GM12865 (cell line): ENCODE results near the gene ABTB2.

ENCODE experiments used
- DNase-seq: peaks from one replicate; pipeline ENCODE4 v3.0.0; 2010; ENCODE audit warnings: low read depth
- H3K4me3 ChIP-seq: 2 replicates; pipeline ENCODE4 v1.5.1; 2011; ENCODE audit warnings: mild to moderate bottlenecking, low read depth, low read length, control low read depth
- CTCF ChIP-seq: IDR thresholded peaks from 2 replicates; pipeline ENCODE4 v1.5.1; 2011; ENCODE audit warnings: low read length, control low read depth, low read depth, inconsistent platforms; ENCODE audit not compliant: insufficient read depth; ENCODE audit errors: missing control alignments

The ABTB2 gene

GRCh38 chr11:34303028-34303570 is 54.7 kb downstream of the ABTB2 start:
- no peak overlapping the region for H3K4me3 ChIP-seq
- no peak for DNase-seq
- TF ChIP-seq CTCF = no peak

- H3K4me3 ChIP-seq = no peak overlapping the region
- DNase-seq = peak; percentile 74
- TF ChIP-seq CTCF = no peak
Observed at GRCh38 chr11:34302046-34302921, 55.5 kb downstream of the ABTB2 start.

GRCh38 chr11:34300926-34301295 is 56.9 kb downstream of the ABTB2 start:
- TF ChIP-seq CTCF = no peak
- no peak overlapping the region for H3K4me3 ChIP-seq
- no peak for DNase-seq

- H3K4me3 ChIP-seq = no peak overlapping the region
- no peak for DNase-seq
- no peak for TF ChIP-seq CTCF
Observed at GRCh38 chr11:34300026-34300925, 57.5 kb downstream of the ABTB2 start.

GRCh38 chr11:34299284-34299972 is 58.4 kb downstream of the ABTB2 start:
- H3K4me3 ChIP-seq = no peak overlapping the region
- no peak for TF ChIP-seq CTCF
- DNase-seq = no peak

GRCh38 chr11:34298871-34299270 is 58.9 kb downstream of the ABTB2 start:
- TF ChIP-seq CTCF = no peak
- no peak for DNase-seq
- no peak overlapping the region for H3K4me3 ChIP-seq
